ENCODE data around the gene USP30.

GRCh38 chr12:109065154-109065852 is 12.9 kb downstream of the USP30 start:
- TF ChIP-seq POLR2AphosphoS5 (IDR thresholded peaks at IDR 0.05; ENCODE audit: insufficient read depth in 1 of 2, low read depth in 1 of 2): no peak
- no peak for TF ChIP-seq CTCF (IDR thresholded peaks at IDR 0.05)

All from vagina (tissue), 2 donors.